NCI-H2227 (cell line): ENCODE results near the gene FADS6.
"Not testable (repeated sequence)": the region's sequence is repeated elsewhere in the genome, so short reads cannot be mapped to it uniquely, and the experiment has no call there.

ENCODE experiments used
- DNase-seq: peaks from one replicate; lab custom pipeline; 2025; ENCODE audit not compliant: unreplicated experiment; lab: John Stamatoyannopoulos, UW

FADS6 gene

DNA sequence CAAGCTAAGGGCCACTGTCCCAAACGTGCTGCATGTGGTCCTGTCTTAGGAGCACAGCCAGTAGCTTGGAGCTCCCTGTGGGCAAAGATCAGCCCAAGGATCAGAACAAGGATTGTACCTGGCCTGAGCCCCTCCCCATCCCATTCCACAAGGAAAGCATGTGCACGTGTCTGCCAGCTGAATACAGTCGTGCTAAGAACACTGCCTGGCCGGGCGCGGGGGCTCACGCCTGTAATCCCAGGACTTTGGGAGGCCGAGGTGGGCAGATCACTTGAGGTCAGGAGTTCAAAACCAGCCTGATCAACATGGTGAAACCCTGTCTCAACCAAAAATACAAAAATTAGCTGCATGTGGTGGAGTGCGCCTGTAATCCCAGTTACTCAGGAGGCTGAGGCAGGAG lies 23.4 kb downstream of the FADS6 start:
- DNase-seq, result not testable (repeated sequence)

DNA sequence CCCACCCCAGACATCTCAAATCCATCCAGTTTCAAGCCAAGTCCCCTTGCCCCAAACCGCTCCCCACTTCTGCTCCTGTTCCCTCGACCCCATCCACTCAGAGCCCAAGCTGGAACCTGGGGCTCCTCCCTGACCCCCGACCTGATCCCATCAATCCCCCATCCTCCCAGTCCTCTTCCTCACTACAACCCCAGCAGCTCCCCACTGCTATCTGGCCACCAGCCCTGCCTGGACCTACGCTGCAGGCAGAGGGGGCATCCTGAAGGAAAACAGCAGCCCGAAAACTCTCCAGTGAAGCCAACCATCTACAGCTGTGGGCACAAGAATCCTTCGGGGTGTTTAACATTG lies 24.6 kb downstream of the FADS6 start:
- no peak for DNase-seq

DNA sequence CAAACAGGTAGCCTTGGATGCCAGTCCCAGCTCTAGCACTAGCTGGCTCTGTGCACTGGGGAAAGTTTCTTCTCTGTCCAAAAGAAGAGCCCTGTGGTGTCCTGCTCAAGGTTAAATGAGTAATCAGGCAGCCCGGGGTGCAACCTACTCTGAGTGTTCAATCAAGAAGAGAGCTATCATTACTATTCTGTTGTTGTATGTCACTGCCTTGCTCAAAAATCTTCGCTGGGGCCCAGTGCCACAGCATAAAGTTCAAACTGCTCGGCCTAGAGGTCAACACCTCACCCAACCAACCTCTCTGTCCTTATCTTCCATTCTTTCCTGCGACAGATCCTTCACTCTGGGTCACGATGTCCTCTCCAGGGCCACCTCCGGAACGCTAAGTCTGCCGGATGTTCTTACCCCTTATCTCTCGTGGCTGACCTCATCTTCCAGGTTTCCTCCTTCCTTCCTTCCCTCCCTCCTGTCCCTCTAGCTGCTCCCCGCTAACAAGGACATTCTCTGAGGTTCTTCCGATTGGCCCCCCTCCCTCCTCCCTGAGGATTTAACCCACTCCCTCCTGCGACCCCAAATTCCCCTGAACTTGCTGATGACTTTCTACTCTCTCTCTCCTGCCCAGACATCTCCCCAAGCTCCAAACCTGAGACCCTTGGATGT lies 25.1 kb downstream of the FADS6 start:
- DNase-seq, result no peak

DNA sequence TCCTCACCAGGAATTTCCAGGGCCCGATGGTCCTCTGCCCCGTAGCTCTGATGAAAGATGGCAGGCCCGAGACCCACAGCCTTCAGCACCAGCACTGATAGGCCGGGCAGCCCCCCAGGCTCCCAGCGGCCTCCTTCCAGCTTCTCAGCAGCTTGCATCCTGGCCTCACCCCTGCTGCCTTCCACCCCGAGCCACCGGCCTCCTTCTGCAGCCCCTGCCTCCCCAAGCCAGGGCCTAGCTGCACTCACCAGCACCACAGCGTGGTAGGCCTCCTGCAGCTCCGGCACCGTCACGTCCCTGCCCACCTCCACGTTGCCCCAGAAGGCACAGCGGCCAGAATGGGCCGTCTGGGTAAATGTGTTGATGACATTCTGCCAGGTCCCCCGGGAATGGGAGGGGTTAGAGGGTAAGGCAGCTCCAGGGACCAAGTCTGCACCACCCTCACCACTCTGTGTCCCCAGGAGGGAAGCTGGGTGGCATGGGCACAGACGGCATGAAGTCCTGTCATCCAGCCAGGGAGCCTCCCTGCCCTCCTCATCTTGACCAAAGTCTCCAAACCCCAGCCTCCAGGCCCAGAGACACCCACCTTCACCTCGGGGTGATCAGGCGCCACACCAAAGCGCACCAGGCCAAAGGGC lies 27.1 kb downstream of the FADS6 start:
- no peak for DNase-seq

DNA sequence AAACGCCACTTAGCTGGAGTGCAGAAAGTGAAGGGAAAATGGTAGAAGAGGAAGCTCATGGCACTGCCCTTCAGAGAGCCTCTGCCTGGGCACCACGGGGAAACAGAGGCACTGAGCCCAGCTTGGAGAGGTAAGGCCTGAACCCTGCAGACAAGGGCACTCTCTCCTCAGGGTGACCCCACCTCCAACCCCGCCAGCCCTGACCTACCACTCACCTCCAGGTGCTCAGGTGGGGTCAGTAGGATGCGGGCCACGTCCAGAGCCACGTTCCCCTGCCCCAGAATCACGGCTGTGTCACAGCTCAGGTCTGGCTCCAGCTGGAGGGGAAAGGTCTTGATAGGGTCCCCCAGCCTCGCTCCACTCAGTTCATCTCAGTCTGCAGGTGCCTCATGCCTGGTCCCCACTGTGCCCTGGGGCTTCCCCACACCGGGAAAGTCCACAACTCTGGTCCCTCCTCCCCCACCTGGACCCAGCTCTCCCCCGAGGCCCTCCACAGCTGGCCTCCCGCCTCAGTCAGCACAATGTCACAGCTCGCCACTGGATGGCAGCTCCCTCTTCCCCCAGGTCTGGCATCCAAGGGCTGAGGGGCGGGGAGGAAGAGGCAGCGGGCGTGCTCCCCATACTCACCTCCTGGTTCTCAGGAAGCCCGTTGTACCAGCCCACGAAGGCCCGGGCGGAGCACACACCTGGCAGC lies 27.8 kb downstream of the FADS6 start:
- DNase-seq, result no peak

DNA sequence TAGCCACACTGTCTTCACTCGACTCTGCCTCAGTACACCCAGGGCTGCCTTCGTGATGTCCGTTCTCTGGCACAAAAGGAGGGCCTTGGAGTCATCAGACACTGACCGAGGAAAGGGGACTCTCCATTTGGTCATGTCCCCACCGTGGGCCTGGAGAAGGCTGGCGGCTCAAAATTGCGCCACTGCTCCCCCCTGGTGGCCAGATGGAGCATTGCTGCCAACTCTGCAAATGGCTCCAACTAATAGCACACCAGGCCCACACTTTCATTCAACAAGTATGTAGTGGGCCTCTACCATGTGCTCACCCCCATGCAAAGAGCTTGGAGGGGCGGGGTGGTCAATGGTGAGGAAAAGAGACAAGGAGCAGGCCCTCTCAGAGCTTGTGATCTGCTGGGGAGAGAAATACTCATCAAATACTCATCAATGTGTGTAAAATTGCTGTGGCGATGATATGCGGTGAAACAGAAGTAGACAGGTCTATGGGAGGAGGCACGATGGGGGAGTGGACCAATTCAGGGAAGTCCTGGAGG lies 28.5 kb downstream of the FADS6 start:
- peak; percentile 81 for DNase-seq

DNA sequence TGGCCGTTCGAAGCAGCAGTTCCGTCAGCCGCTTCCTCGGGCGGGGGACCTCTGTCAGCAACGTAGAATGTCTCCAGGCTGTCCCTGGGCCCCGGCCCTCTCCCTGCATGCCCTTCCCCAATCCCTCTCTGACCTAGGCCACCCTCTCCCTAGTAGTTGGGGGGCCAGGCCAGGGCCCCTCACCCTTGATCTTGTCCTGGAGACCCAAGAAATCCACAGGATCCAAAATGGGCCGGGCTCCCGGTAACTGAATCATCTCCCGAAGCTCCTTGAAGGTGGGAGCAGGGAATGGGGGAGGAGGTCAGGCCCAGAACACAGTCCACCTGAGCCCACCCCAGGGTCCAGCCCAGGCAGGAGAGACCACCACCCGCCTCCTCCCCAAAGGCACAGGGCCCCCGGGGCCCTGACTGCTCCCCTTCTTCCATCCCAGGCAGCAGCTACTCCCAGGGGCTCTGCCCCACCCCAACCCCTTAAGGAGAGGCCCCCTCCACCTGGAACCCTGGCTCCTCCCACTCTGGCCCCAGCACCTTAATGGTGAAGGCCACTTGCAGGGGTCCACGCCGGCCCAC lies 29.1 kb downstream of the FADS6 start:
- DNase-seq, result no peak

DNA sequence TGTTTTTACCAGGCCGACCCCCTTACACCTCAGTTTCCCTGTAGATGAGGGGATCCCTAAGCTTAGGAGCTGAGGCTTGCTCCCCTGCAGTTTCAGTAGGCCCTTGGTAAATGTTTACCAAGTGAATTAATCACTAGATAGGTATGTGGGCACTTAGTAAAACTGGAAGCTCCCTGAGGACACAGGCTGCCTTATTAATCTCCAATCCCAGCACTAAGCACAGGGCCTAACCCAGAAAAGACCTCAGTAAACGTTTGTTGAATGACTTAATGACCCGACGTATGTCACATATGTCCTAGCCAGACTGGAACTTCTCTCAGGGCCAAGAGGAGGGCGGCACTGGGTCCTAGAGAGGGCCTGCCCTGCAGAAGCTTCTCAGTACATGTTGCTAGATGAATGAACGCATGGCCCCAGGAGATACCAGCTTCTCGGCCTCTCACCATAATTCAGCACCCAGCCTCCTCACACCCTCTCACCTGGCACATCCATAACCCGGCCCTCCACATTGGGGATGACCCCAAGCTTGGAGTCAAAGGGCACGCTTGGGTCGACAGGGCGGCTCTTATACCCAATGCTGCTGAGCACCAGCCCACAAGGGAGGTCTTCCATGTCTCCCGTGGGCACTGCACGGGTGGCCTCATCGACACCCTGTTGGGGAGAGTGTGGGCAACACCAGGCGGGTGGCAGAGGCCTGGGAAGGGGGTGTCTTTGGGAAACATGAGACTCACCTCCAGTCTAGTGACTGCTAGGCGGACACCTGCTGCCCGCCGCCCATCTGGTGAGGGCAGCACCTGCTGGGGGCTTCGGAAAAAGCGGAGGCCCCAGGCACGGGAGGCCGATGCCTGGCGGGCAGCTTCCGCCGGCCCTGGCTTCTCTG lies 29.8 kb downstream of the FADS6 start:
- DNase-seq, result no peak

DNA sequence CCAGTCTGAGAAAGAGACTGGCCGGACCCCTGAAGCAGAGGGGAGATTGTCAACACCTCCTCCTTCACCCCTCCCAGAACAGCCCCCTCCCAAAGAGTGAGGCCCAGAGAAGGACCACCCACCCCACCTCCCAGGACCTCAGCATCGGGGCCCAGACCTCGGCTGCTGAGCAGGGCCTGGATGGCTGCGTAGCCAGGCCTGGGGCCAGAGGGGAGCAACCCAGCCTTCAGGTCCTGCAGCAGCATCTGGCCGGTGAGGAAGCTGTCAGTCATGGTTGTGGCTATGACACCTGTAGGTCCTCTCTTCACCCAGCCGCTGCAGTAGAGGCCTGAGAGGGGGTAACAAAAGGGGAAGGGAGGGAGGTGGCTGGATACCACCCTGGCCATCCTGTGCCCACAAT lies 30.5 kb downstream of the FADS6 start:
- no peak for DNase-seq

DNA sequence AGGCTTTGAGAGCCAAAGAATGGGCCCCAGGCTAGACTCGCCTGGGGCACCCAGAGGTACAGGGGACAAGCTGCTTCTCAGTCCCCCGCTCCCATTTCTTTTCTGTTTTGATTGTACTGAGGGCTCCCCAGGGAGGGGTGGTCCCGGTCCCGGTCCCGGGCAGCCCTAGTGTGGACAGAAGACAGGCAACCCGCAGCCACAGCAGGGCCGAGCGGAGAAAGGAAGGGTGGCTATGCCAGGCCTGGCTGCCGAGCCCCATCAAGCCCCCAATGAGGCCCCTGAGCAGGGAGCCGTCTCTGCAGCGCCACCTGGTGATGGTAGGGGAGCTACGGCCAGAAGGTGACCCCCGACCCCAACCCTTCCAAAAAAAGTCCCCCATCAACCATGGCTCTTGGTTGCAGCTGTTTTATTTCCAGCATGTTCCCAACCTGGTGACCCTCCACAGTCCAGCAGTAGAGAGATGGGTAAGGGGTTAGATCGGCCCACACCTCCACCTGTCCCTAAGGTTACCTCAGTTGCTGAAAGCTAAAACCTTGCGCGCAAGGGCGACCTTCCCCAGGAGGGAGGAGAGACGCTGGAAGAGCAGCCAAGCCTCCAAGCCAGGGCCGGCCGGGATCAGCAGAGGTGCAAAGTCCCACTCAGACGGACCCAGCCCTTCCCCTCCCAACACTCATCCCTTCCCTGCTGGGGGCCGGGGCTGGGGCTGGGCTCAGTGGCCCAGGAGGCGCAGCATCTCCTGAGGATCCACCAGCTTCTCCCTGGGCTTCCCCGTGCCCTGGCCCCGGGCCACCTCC lies 31.1 kb downstream of the FADS6 start:
- peak; percentile 73 for DNase-seq

DNA sequence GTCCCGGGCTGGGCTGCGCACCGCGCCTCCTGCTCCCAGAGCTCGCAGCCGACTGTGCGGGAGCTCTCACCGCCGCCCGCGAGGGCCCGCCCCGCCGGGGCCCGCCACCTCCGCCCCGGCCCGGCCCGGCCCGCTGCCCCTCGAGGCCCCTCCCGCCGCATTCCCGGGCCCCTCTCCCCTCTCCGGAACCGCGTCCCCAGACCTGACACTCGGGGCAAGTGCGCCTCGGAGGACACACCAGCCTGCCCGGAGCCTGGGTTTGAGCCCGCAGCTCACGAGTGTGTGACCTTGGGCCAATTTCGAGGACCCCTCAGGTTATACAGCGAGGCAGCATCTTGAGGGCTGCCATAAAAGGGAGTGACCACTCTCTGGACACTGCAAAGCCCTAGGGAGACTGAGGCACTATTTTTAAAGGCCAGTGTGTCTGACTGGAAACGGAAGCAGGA lies 31.7 kb downstream of the FADS6 start:
- DNase-seq, result no peak

DNA sequence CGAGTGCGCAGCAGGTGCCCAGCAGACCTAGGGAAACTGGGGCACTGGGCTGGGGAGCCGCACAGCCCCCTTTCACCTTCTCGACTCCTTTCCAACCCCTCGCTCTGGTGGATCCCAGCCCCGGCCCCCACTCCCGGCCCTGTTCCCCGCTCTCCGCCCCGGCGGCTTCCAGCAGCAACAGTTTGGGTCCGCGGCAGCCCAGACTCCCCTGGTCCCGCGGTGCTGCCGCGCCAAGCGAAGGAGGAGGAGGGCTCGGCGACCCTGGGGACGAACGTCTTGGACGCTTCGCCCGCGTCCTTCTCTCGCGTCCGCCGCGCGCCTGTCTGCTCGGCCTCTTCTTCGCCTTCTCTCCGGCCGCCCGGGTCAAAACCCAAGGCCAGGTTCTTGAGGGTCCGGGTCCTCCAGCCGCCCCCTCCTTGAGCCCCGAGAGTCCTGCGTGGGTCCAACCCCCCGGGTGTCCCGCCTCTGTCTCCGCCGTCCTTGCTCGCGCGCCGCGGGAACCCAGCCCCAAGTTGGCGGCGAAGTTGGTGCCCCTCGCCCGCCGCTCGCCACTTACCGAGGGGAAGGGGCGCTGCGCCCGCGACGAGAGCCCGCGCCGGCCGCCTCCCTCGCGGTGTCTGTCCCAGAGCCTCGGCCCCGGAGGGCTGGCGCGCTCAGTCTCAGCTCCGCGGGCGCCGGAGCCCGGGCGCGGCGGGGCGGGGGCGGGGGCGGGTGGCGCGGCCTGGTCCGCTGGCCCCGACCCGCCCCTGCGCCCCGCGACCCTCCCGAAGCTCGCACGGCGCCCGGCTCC lies 32.4 kb downstream of the FADS6 start:
- DNase-seq, result no peak

DNA sequence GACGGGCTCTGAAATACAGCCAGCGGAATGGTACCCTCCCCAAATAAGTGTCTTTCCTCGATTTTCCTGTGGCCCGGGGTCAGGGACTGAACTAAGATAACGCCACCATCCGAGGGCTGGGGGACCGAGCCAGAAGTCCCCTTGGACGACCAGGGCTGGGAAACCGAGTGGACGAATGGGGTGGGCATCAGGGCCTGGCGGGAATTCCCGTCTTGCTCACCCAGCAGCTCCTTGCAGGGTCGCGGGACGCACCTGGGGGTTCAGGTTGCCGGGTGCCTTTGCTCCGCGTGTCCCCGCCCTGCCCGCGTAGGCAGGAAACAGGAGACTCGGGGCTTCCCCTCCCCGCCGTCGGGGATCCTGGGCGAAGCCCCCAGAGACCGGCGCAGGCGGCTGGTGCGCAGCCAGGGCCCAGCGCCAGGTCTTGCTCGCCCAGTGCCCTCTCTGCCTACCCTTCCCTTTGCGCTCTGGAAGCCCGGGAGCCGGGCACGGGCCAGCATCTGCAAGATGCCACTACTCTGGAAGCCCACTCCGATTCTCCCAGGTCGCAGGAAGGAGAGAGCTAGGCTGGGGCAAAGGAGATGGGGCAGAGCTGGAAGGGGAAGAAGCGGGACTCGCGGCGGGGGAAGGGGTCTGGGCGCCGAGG lies 33.1 kb downstream of the FADS6 start:
- no peak for DNase-seq

DNA sequence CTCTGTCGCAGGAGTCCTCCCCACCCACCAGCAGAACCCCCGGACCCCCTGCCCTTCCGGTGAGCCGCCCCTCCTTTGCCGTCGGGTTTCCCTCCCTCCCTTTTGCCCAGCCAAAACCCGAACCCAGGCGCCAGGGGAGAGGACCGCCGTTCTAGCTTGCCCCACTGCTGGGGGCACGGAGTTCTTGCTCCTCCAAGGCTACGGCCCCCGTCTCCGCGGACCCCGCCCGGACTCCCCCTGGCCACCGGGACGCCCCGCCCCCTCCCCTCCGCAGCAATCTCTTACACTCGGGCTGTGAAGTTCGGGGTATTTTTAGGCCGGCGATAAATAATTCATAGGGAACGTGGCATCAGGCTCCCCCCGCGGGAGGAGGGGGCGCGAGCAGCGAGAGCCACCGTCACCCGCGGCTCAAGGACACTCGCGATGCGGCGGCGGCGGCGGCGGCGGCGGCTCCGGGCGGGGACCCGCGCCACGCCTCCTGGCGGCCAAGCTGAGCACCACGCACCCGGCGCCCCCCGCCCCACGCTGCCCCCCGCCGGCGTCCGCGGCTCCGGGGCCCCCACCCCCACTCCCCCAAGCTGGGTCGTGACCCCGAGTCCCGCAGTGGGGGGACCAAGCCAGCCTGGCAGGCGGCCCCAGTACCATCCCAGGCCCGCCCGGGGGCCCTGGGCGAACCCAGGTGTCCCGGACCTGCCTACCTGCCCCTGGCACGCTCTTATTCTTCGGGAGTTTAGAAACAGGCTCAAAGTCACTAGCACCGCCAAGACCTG lies 33.8 kb downstream of the FADS6 start, which contains the start of gene GRIN2C:
Gene GRIN2C, minus strand, starts transcription at position 427 of the 770 bp plus-strand sequence. CDS start 4,793 bp downstream, outside the sequence.
- peak; percentile 20 for DNase-seq

DNA sequence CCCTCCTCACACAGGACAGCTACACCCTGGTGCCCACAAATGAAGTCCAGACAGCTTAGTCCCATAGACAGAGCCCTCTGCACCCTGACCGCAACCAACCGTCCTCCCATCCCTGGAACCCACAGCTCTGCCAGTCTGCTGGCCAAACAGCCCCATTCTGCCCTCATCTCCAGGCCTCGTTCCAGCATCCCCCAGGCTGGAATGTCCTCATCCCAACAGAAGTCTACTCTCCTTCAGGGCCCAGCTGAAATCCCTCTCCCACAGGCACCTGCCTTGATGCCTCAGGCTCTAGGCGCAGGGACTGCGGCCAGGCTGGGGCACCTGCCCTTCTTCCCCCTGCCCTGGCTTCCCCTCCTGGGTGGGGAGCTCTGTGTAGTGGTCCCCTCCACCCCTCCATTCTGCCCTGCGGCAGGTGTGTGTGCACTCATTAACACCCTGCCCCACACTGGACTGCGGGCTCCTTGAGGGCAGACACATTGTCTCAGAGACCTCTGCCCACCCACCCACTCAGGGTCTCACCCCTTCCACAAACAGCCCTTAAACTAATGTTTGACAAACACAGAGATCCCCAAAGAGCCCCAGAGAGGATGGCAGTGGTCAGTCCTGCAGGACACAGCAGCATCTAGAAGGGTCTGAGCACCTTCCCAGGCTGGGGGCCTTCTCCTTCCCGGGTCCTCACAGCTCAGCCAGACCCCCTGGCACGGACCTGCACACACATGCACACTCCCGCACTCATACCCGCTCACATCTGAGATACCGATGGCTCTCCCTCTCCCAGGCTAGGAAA lies 34.6 kb downstream of the FADS6 start:
- no peak for DNase-seq

DNA sequence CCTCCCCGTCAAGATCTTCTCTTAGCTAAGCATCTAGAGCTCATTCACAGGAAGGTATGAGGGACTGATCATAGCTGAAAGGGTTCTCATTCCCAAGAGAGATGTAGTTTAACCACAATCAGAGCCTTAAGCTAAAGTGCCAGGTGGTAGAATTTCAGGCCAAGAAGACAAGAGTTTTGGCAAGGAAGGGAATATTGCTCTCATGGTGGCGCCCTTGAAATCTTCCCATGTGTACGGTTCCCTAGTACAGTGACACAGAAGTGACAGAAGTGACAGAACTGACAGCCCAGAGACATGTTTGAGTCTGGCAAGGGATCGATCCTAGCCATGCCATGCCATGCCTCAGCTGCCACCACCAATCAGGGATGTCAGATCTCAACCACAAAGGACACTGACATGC lies 36.2 kb downstream of the FADS6 start:
- no peak for DNase-seq

DNA sequence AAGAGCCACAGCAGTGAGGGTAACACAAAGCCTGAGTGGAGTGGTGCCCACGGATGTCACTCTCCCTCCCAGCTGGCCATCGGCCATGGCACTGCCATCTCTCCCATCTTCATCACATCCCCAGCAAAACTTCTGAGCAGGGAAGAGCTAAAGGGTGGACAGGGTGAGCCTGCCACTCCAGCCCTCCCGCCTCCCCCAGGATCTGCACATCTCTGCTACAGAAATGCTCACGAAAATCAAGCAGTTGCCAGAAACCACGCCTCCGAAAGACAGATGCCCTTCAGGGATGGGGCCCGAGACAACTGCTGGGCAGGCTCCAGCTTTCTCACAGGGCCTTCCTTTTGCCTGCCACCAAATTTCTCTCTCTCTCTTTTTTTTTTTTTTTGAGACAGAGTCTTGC lies 37.3 kb downstream of the FADS6 start:
- no peak for DNase-seq
